Renal pelvis (tissue), 4 donors: ENCODE measurements around the gene CDH4. TPM values are rescaled to one million over a fixed set of nuclear protein-coding genes. Genes with fewer than 3 reads are reported as not detected.
"Not testable (repeated sequence)": the region's sequence is repeated elsewhere in the genome, so short reads cannot be mapped to it uniquely, and the experiment has no call there.

Experiments used
- DNase-seq: peaks from one replicate; pipeline ENCODE4 v3.0.0-alpha.2; 2013
- polyA plus RNA-seq, 3 donors: library from polyadenylated mRNA; unstranded; fragments of 120-200 nt; gene quantifications; one replicate each; pipeline ENCODE4 v1.2.1, GENCODE V29; 2013; ENCODE audit not compliant: insufficient read length in 3 of 3

Gene CDH4
- polyA plus RNA-seq, 3 donors, result 8.4 to 9.5 (median 8.7) TPM

- DNase-seq, result no peak
These were observed 205.7 kb downstream of the CDH4 start for GRCh38 chr20:61457725-61458124.

DNA sequence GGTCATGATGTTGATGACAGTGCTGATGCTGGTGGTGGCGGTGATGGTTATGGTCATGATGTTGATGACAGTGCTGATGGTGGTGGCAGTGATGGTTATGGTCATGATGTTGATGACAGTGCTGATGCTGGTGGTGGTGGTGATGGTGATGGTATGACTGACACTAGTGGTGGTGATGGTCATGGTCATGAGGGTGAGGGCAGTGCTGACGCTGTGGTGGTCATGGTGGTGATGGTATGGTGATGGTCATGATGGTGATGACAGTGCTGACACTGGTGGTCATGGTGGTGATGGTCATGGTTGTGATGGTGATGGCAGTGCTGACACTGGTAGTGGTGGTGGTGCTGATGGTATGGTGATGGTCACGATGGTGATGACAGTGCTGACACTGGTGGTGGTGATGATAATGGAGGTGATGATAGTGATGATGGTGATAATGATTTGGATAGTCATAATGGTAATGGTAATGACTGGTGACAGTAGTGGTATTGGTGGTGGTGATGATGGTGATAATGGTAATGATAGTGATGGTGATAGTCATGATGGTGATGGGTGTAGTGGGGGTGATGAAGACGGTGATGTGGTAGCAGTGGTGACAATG is 206.2 kb downstream of the CDH4 start:
- no peak for DNase-seq

DNA sequence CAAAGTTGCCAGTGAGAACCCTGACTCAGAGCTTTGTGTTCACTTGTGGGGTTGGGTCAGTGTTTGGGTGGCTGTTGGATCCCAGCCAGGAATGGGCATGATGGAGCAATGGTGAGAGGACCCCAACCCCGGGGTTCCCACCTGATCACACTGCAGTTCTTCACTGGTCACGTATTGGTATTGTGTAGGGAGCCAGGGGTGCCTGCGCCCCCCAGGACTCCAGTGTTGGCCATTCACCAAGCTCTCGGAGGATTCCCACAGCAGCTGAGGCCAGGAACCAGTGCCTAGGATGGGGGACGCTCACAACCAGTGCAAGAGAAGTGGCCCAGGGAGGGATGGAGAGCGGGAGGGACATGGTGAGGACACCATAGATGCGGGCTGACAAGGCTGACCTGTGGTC is 207.2 kb downstream of the CDH4 start:
- DNase-seq, result no peak

DNA sequence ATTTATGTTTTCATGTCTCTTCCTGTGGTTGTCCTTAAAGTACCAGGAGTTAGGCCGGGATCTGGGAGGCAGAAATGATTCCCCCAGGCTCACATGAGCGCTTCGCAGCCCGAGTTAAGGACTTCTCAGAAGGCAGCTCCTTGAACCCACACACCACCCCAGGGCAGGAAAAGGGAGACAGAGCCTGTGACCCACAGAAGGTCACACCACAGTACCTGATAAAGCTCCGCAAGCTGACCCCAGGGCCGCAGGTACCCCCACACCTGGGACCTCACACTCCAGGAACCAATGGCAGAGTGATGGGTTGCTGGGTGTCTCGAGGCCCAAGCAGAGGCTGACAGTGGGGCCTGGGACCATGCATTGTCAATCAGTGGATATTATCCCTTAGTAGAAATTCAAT is 207.6 kb downstream of the CDH4 start:
- no peak for DNase-seq

GRCh38 chr20:61460261-61461052 is 208.4 kb downstream of the CDH4 start:
- no peak for DNase-seq

- DNase-seq, result peak; percentile 81
These were observed 209.4 kb downstream of the CDH4 start for GRCh38 chr20:61461461-61461860.

DNA sequence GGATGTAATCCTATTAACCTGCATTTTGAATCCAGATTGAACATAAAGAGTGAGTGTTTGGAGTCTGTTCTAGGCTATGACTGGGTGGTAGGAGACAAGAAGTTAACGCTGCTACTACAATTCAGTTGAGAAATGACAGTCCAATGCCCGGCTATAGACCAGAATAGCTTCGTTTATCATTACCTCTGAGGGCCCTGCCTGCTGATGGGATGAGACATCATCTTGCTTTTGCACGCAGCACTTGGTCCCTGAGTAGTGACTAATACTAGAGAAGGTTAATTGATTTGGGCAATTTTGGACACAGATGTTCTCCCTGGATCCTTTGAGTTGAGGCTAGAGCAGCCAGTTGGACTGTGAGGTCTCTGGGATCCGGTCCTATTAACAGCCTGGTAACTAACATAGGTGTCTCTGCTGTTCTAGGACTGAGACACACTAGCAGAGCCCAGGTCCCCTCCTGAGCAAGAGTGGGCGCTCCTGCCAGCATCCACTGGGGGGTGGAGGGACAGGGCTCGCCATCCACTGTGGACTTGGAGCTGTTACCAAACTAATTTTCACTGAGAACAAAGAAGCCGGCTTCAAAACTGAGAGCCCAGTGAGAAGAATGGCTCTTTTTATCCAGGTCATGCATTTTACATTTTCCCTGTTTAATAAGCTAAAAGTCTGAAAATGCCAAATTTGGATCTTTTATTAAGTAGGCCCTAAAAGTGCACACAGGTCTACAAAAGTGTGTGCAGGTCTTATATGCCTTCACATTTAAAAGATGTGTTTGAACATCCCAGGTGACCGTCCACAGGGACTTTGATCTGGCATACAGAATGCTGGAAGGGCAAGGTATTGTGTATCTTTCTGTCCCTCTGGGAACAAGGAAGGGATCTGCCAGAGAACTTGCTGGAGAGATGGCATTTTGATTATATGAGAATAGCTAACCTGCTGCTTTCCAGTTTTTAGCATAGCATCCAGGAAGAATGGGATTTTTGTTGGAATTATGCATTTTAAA is 212.5 kb downstream of the CDH4 start:
- no peak for DNase-seq

- DNase-seq, result no peak
These were observed 223.7 kb downstream of the CDH4 start for GRCh38 chr20:61475729-61476128.

DNA sequence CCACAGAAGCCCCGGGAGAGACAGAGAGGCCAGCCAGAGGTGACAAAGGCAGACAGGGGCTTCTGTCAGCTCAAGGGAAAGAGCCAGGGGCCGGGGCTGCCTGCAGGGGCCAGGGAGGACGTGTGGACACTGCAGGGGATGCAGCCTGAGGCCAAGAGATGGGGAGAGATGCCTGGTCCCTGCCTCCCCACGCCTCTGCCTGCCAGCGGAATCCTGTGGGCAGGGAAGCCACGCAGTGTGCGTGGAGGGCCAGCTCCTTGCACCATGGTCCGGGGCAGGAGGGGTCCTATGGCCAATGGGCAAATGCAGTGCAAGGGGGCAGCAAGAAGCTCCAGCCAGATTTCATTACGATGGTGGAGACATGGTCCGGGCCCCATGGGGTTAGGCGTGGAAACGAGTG is 224.9 kb downstream of the CDH4 start:
- DNase-seq, result no peak

DNA sequence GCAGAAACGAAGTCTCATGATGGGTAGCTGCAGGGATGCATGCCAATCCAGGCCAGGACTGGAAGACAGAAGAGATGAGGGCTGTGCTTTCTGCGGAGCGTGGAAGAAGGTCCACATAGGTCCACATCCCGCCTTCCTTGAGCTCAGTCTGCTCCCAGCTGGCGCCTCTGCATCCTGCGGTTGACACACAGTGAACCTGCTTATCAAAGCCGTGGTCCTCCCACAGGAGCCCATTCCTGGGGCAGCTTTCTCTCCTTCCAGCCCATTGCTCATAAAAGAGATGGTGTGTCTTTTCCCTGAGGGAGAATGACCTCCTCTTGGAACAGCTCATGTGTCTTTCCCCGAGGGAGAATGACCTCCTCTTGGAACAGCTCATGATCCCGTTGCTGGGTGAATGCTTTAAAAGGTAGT is 225.4 kb downstream of the CDH4 start:
- peak; percentile 35 for DNase-seq

DNA sequence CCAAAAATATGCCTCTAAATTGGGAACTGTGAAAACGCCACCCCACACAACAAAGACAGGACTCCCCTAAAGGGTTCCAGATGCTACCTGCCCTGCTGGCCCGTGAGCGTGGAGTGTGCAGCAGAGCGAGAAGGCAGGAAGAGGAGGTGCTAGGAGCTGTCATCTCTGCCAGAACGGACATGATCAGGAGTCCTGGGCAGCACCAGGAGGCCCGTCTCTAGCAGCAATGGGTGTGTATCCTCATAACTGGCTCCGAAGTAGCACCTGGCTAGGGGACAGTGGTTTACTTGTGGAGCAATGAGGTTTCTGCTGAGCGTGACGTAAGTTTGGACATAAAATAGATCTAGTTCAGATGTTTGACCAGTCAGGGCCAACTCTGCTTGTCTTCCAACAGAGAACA is 226.0 kb downstream of the CDH4 start:
- no peak for DNase-seq

- no peak for DNase-seq
These were observed 226.7 kb downstream of the CDH4 start for GRCh38 chr20:61478611-61479305.

DNA sequence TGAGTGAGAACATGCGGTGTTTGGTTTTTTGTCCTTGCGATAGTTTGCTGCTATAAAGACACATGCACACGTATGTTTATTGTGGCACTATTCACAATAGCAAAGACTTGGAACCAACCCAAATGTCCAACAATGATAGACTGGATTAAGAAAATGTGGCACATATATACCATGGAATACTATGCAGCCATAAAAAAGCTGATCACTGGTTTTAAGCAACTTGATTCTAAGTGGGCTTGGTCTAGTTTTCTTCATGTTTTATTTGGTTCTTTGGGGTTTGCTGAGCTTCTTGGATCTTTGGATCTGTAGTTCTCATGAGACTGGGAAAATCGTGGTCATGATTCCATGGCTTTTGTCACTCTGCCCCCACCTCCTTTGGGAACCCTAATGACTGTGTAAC is 227.4 kb downstream of the CDH4 start:
- not testable (repeated sequence) for DNase-seq

DNA sequence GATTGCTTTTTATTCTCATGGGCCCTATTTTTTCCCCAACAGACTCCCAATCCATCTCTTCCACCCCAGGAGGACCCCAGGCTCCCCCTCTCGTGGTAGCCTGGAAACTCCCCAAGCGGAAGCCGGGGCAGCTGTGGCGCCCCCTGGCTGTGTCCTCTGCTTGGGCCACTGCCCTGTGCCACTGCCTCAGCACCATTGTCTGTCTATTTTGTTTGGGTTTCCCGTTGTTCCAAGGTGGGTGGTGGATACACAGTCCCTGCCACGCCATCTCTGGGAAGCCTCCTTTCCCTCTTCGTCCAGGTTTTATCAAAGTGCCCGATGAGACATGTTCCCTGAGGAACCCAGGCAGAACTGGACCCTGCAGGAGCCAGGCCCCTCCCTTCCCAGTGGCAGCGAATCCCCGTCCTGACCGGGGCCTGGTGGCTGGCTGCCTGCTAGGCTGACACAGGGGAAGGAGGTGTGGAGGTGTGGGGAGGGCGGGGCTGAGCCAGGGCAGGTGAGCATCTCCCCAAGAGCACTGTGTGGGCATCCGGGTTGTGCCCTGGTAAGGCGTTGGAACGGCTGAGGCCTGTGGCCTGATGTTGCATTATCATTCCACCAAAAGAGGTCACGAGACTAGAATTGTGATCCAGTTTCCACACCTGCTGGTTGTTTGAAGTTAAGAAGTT is 228.2 kb downstream of the CDH4 start:
- no peak for DNase-seq

DNA sequence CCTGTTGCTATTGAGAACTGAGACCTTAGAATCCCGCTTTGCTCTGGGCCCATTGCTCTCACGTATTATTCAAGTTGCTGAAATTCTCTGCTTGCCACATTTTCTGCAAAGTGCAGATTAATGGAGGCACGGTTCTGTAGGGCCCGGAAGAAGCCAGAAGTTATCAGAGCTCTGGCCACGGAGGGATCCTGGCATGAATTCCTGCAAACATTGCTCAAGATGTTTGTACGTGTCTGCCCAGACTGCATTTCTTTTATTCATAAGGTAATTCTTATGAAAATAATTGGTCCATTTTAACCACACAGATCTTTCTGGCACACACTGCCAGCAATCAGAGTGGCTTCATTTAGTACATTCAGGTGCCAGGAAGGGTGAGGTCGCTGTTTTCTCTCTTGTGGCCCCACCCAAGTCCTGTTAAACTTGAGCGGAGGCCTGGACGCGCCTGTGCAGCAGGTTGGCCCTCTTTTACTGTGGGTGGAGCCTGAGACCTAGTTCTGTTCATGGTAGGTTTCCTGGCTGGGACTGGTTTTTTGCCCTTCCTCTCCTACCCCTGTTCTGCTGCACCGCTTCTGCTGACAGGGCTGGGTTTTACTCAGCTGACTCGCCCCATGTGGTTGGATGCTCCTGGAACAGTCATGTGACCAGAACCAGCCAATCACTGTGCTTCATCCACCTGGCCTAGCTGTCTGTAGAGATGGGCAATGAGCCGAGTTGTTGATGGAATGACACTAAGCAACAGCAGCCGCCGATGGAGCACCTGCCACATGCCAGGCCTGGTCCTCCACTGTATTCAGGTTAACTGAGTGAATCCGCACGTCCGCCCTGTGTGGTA is 230.2 kb downstream of the CDH4 start:
- DNase-seq, result no peak

GRCh38 chr20:61482901-61483300 is 230.8 kb downstream of the CDH4 start:
- no peak for DNase-seq

- no peak for DNase-seq
These were observed 231.4 kb downstream of the CDH4 start for GRCh38 chr20:61483336-61484067.

DNA sequence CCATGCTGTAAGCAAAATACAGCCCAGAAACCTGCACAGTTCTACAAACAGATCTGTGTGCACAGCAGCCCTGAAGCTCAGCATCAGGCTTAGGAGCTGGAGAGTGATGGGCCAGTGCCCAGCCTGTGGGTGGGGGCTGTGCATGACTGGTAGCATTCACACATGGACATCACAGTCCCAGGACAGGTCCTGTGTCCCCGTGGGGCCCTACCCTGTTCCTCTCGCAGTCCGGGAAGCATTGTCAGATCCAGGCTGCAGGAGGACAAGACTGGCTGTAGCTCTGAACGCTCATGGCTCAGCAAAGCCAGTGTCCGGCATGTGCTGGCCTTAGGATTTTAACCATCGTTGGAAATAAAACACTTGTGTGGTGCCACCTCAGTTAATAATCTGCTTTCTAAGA is 234.1 kb downstream of the CDH4 start:
- no peak for DNase-seq

DNA sequence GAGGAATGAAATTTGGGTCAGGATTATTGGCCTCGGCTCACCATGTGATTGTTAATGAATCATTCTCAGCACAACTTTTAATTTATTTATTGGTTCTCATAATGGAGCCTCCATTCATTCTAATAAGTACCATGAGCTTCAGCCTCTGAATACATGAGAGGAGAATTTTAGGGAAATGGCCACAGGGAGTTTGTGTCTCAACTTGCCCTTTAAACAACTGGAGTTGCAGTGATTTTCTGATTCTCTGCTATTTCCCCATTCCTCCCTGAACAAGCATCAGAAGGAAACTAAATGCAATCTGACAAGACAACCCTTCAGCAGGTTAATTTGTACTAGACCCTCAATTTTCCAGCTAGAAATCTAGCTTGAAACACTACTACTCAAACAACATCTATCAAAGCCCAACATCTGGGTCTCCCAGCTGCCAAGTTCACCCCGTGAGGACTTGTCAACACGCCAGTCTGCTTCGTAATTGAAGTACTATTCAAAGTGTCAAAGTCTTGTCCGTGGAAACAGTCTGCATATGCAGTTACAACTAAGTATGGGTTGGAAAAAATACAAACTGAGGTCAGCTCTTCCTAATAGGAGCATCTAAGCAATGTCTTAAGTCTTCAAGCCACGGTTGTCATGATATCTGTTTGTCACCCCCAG is 235.4 kb downstream of the CDH4 start:
- no peak for DNase-seq
